Activated naive CD4-positive, alpha-beta T cell treated with anti-CD3 and anti-CD28 coated beads, Interleukin-2, amount 50 U/mL, for 16 hours (primary cell): ENCODE data around the gene CD8B2.
A peak's percentile ranks its signal among the peaks of the same experiment; 100 is the strongest.
"Not testable (repeated sequence)": the region's sequence is repeated elsewhere in the genome, so short reads cannot be mapped to it uniquely, and the experiment has no call there.

ENCODE experiments used
- DNase-seq: peaks from one replicate; pipeline ENCODE4 v3.0.0-alpha.2; 2020

The CD8B2 gene

DNA sequence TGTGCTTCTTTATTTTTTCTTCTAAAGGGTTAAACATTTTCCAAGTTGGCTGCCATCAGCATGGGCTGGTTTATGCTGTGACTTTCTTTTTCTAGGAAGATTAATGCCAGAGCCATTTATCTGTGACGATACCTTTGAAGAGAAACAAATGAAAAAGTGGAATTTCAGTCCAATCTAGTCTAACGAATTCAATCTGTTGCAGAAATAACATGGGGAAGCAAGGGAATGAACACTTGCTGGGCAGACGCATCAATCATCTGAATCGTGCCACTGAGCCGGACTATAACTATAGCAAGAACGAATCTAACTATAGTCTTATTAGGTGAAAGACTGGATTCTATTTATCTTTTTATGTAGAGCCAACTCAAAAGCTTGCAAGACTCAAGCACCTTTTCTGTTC, 66.2 kb downstream of the CD8B2 start:
- DNase-seq, result no peak

DNA sequence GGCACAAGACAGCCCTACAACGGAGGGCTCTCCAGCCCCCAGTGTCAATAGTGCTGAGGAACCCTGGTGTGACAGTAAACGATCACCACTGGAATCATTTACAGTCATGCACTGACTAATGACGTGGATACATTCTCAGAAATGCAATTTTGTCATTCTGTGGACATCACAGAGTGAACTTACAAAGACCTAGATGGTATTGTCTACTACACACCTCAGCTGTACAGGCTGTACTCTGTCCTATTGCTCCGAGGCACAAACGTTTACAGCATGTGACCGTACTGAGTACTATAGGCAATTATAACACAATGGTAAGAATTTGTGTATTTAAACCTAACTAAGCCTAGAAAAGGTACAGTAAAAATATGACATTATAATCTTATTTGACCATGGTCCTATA, 67.2 kb downstream of the CD8B2 start:
- DNase-seq, result no peak

DNA sequence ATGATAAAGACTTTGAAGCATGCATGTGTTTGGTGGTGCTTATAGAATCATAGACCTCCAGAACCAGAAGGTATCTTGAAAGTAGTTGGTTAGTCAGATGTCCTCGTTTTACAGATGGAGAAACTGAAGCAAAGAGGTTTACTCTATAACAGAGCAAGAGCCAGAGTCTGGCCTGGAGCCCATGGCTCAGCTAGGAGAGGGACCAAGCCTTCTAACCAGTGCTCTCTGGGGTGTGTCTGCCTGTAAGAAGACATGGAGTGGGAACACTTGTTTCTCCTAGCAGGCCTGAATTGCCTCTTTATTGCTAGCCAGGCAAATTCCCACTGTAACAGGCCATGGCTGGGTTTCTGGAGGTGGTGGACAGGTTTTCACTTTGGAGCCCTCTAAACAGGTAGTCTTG, 67.9 kb downstream of the CD8B2 start:
- no peak for DNase-seq

DNA sequence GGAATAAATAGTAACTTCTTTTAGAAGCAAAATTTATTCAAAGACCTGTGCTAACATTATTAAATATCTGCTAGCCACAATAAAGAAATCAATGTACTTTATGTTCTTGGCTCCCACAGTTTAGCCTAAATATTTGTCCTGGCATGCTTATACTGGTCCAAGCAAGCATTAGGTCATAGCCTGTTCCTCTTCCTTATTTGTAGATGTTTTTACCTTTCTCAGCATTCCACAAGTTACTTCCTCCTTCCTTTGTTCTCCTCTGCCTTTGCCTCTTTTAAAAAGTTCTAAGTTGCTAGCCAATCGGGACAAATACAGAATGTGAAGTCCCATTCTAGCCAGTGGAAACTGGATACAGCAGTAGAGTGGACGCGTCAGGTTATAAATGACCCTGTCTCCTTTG, 72.6 kb downstream of the CD8B2 start:
- DNase-seq, result not testable (repeated sequence)

DNA sequence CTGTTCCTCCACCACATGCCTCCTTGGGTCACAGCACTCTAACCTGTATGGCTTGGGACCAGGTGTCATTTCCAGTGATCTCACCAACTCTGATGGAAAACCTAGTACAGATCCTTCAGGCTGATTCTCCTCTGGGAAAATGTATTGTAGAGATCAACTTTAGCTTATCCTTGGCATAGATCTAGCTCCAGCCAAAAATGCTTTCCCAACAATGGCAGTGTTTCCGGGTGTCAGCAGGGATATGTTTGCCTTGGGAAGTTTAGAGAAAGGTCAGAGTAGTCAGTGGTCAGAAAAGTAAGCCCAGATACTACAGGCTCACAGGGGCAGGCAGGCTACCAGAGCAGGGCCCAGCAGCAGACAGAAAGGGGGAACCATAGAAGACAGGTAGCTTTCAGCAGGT, 73.6 kb downstream of the CD8B2 start:
- no peak for DNase-seq

DNA sequence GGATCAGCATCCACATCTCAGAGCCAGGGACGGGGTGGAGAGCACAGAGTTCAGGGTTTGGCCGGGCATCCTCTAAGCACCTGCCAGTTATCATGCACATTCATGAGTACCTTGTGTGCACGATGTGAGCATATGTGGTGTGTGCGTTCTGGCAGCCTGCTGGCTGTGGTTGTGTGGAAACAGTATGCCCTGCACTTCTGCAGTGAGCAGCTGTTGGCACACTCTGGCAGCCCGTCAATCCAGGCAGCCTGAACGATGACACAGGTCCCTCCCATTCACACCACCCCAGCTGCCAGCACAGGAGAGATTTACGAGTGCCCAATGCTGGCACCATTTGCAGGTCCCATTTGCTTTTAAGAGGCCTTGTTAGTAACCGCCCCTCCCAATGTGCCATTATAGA, 74.2 kb downstream of the CD8B2 start:
- no peak for DNase-seq

DNA sequence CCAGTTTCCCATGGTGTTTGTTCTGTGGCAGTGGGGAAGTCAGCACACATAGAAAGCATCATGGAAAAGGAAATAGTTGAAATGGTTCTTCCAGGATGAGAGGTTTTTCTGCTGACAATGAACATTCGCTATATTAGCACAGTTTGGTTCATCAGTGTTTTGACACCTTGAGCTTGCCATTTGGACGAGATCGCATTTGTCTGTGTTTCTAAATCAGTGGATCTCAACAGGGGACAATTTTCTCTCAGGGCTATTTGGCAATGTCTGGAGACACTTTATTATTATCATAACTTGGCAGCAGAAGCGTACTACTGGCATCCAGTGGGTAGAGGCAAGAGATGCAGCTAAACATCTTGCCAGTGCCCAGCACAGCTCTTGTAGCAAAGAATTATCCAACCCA, 74.6 kb downstream of the CD8B2 start:
- DNase-seq, result no peak

DNA sequence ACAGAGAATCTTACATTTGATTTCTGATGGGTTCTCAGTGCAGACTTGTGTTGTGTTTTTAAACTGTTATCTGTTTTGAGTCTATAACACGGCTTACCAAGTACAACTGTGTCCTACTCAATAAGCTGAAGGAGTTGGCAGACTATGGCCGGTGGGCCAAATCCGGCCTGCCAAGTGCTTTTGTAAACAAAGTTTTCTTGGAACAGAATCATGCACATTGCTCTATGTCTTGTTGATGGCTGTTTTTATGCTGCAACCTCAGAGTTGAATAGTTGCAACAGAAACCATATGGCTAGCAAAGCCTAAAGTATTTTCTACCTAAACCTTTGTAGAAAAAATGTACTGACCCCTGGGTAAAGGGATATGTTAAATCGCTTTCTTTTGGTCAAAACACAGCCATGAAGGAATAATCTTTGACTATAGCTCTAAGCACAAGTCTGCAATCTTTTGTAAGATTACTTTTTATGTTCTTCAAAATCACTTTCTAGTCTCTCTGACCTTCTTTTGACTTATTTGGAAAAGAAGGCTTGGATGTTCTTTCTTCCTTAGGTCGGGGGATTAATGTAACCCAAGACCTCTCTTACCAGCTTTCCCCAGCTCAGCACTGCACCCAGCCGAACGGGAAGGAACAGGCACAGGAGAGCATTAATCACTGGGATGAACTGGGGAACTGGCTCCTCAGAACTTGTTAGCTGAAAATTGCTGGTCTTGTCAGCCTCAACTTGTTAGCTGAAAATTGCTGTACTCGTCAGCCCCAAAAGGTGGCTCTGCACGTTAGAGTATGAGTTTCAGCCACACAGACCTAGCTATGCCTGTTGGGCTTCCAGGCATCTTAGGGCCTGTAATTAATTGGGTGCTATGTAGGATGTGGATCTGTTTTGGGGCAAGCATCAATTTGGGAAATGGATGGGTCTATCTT, 75.4 kb downstream of the CD8B2 start:
- no peak for DNase-seq

DNA sequence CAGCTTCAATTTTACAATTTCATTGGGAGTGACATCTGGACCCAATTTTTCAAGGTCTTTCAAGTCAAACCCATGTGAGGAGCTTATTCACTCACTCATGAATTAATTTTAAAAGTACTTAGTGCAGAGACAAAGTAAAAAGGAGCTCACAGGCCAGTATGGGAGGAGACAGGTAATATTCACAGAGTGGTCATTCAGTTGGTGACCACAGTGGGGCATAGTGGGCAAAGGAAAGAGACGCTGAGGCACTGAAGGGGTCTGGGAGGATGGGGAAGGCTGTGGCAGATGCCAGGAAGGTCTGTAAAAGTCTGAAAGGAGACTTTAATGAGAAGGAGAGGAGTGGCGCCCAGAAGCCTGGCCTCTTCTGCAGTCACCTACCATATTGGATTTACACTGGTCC, 76.0 kb downstream of the CD8B2 start:
- no peak for DNase-seq

DNA sequence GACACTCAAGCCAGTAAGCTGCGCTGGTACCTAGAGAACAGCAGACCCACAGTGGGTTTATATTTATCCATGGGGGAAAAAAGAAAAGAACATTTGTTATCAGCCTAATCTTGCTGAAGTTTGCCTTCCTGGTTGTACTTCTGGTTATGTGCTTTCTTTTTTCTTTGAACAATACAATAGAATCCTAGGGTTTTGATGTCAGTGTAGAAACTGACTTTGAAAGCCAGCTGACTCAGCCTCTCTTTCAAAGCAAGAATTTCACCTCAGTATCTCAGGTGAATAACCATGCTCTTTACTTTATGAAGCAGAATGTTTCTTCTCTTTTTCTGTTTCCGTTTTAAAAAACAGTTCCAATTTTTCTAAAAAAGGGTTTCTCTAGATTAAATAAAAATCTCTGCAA, 78.4 kb downstream of the CD8B2 start:
- no peak for DNase-seq

DNA sequence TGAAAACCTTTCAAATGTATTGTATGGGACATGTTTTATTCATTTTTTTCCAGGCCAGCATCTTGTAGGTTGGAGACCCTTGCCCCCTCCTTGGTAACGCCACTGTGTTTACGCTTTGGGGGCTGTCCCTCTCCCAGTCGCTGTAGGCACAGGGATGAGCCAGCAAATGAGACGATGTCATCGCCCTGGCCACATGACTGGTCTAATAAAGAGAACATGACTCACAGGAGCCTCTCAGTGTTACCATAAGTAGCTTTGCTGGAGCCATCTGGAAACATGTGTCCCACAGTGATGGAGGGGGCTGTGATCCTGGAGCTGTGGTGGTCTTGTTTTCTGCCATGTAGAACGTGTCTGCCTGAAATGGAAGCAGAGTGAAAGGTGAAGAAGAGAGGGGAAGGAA, 78.9 kb downstream of the CD8B2 start:
- peak; percentile 53 for DNase-seq

DNA sequence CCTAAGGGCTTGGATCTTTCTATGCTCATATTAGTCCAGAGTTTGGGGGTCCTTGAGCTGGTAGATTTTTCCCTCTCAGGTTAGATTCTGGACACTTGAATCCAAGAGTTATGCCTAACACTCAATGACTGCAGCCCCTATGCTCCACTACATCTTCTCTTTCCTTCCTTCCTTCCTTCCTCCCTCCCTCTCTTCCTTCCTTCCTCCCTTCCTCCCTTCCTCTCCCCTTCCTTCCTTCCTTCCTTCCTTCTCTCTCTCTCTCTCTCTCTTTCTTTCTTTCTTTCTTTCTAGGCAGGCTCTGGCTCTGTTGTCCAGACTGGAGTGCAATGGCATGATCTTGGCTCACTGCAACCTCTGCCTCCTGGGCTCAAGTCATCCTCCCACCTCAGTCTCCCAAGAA, 79.3 kb downstream of the CD8B2 start:
- not testable (repeated sequence) for DNase-seq

DNA sequence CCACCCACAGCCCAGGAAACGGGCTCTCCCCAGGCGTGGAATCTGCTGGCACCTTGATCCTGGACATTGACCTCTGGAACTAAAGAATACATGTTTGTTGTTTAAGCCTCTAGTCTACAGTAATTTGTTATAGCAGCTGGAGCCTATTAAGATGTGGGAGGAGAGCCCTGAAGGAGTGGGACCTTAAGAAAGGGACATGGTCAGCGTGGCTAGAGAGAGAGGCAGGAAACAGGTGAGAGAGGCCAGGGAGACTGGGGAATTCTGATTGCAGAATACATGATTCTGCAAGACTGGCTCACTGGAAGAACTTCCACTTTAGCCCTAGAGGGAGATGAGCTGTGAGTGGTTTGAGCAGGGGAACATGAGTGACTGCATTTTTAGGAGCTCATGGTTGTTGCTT, 83.2 kb downstream of the CD8B2 start:
- no peak for DNase-seq
